ENCODE measurements around the gene PHYKPL. TPM values are rescaled to one million over a fixed set of nuclear protein-coding genes. Genes with fewer than 3 reads are reported as not detected.

PHYKPL gene
- total and polyA plus RNA-seq, 8 donors = 71.9 to 155 (median 133) TPM

- H3K27ac ChIP-seq = no peak overlapping the region
- H3K4me1 ChIP-seq = peaks cover 4 to 45% of the 10 kb centered on the region in 2 donors
- intact Hi-C loops (cut with DNase I) = no loop called here
- TF ChIP-seq CTCF (IDR thresholded peaks at IDR 0.05) = no peak
- ATAC-seq (no peak), DNase-seq (peak in 1 of 4 donors; percentile 33)
- H3K27me3 ChIP-seq = no peaks in the 10 kb centered on the region
- H3K36me3 ChIP-seq = peaks cover 0 to 97% of the 10 kb centered on the region in 2 donors
- no peaks in the 10 kb centered on the region for H3K9me3 ChIP-seq
- no peak overlapping the region for H3K4me3 ChIP-seq
Observed at GRCh38 chr5:178213003-178213461, 19.6 kb downstream of the PHYKPL start.

- H3K9me3 ChIP-seq = no peaks in the 10 kb centered on the region
- TF ChIP-seq CTCF (IDR thresholded peaks at IDR 0.05) = no peak
- intact Hi-C loops (cut with DNase I) = no loop called here
- peaks cover 0 to 100% of the 10 kb centered on the region in 2 donors for H3K36me3 ChIP-seq
- H3K4me3 ChIP-seq = no peak overlapping the region
- H3K27me3 ChIP-seq = no peaks in the 10 kb centered on the region
- H3K27ac ChIP-seq = no peak overlapping the region
- ATAC-seq = no peak
- peaks cover 8 to 51% of the 10 kb centered on the region in 2 donors for H3K4me1 ChIP-seq
- peak in 1 of 4 donors; percentile 13 for DNase-seq
Observed at GRCh38 chr5:178212241-178213002, 20.2 kb downstream of the PHYKPL start.

- no peak overlapping the region for H3K27ac ChIP-seq
- H3K27me3 ChIP-seq = no peaks in the 10 kb centered on the region
- H3K4me1 ChIP-seq = peaks cover 16 to 54% of the 10 kb centered on the region in 2 donors
- DNase-seq (peak in 1 of 4 donors; percentile 37), ATAC-seq (no peak)
- H3K4me3 ChIP-seq = no peak overlapping the region
- no peaks in the 10 kb centered on the region for H3K9me3 ChIP-seq
- H3K36me3 ChIP-seq = peaks cover 0 to 100% of the 10 kb centered on the region in 2 donors
- TF ChIP-seq CTCF (IDR thresholded peaks at IDR 0.05) = no peak
- intact Hi-C loops (cut with DNase I) = no loop called here
Observed at GRCh38 chr5:178211095-178212048, 21.2 kb downstream of the PHYKPL start.

GRCh38 chr5:178210686-178211085, 21.9 kb downstream of the PHYKPL start:
- H3K27ac ChIP-seq = no peak overlapping the region

More at GRCh38 chr5:178210686-178211085, 21.9 kb downstream of the PHYKPL start:
- no peak overlapping the region for H3K4me3 ChIP-seq
- no peaks in the 10 kb centered on the region for H3K9me3 ChIP-seq
- peaks cover 23 to 54% of the 10 kb centered on the region in 2 donors for H3K4me1 ChIP-seq
- DNase-seq (no peak), ATAC-seq (no peak)
- peaks cover 0 to 98% of the 10 kb centered on the region in 2 donors for H3K36me3 ChIP-seq
- no peaks in the 10 kb centered on the region for H3K27me3 ChIP-seq
- TF ChIP-seq CTCF (IDR thresholded peaks at IDR 0.05) = no peak
- intact Hi-C loops (cut with DNase I) = no loop called here
